Measurements from ENCODE around the gene TEX10.
"Not testable (repeated sequence)": the region's sequence is repeated elsewhere in the genome, so short reads cannot be mapped to it uniquely, and the experiment has no call there.

TEX10 gene

GRCh38 chr9:100346836-100347235 lies 5.9 kb downstream of the TEX10 start:
- DNase-seq (ENCODE audit: low read depth), result no peak

- DNase-seq (ENCODE audit: low read depth), result no peak
Measured at GRCh38 chr9:100341889-100342288, 10.9 kb downstream of the TEX10 start.

- DNase-seq (ENCODE audit: low read depth), result no peak
Measured at GRCh38 chr9:100340224-100340623, 12.5 kb downstream of the TEX10 start.

- not testable (repeated sequence) for DNase-seq (ENCODE audit: low read depth)
Measured at GRCh38 chr9:100338736-100339135, 14.0 kb downstream of the TEX10 start.

GRCh38 chr9:100324594-100325200 lies 28.0 kb downstream of the TEX10 start:
- DNase-seq (ENCODE audit: low read depth), result no peak

- DNase-seq (ENCODE audit: low read depth), result no peak
Measured at GRCh38 chr9:100322954-100323536, 29.7 kb downstream of the TEX10 start.

GRCh38 chr9:100317706-100318105 lies 35.0 kb downstream of the TEX10 start:
- no peak for DNase-seq (ENCODE audit: low read depth)

- no peak for DNase-seq (ENCODE audit: low read depth)
Measured at GRCh38 chr9:100315561-100315960, 37.2 kb downstream of the TEX10 start.

GRCh38 chr9:100309992-100310391 lies 42.8 kb downstream of the TEX10 start:
- no peak for DNase-seq (ENCODE audit: low read depth)

- no peak for DNase-seq (ENCODE audit: low read depth)
Measured at GRCh38 chr9:100308965-100309564, 43.7 kb downstream of the TEX10 start.

GRCh38 chr9:100307080-100307479 lies 45.7 kb downstream of the TEX10 start:
- DNase-seq (ENCODE audit: low read depth), result no peak

GRCh38 chr9:100306283-100306682 lies 46.5 kb downstream of the TEX10 start:
- no peak for DNase-seq (ENCODE audit: low read depth)

- no peak for DNase-seq (ENCODE audit: low read depth)
Measured at GRCh38 chr9:100303747-100304146, 49.0 kb downstream of the TEX10 start.

GRCh38 chr9:100298378-100298777 lies 54.4 kb downstream of the TEX10 start:
- no peak for DNase-seq (ENCODE audit: low read depth)

- DNase-seq (ENCODE audit: low read depth), result no peak
Measured at GRCh38 chr9:100296407-100296806, 56.3 kb downstream of the TEX10 start.

- DNase-seq (ENCODE audit: low read depth), result no peak
Measured at GRCh38 chr9:100295240-100295639, 57.5 kb downstream of the TEX10 start.

GRCh38 chr9:100294806-100295205 lies 57.9 kb downstream of the TEX10 start:
- no peak for DNase-seq (ENCODE audit: low read depth)

- no peak for DNase-seq (ENCODE audit: low read depth)
Measured at GRCh38 chr9:100294341-100294740, 58.4 kb downstream of the TEX10 start.

- no peak for DNase-seq (ENCODE audit: low read depth)
Measured at GRCh38 chr9:100292414-100292813, 60.3 kb downstream of the TEX10 start.

GRCh38 chr9:100290714-100291113 lies 62.0 kb downstream of the TEX10 start:
- no peak for DNase-seq (ENCODE audit: low read depth)

GRCh38 chr9:100287186-100287585 lies 65.6 kb downstream of the TEX10 start:
- DNase-seq (ENCODE audit: low read depth), result no peak

- DNase-seq (ENCODE audit: low read depth), result no peak
Measured at GRCh38 chr9:100286257-100286656, 66.5 kb downstream of the TEX10 start.

GRCh38 chr9:100285601-100286000 lies 67.1 kb downstream of the TEX10 start:
- DNase-seq (ENCODE audit: low read depth), result no peak

- DNase-seq (ENCODE audit: low read depth), result no peak
Measured at GRCh38 chr9:100285080-100285479, 67.7 kb downstream of the TEX10 start.
